ELR (cell line): ENCODE data around the gene SFXN2.
"Not testable (repeated sequence)": the region's sequence is repeated elsewhere in the genome, so short reads cannot be mapped to it uniquely, and the experiment has no call there.

Experiments used
- DNase-seq: peaks from one replicate; pipeline ENCODE4 v3.0.0-alpha.2; 2015; ENCODE audit warnings: low read depth

The SFXN2 gene

GRCh38 chr10:102679596-102679995 is 34.8 kb upstream of the SFXN2 start:
- no peak for DNase-seq

GRCh38 chr10:102681696-102682095 is 32.7 kb upstream of the SFXN2 start:
- DNase-seq, result no peak

GRCh38 chr10:102682416-102682815 is 32.0 kb upstream of the SFXN2 start:
- no peak for DNase-seq

- no peak for DNase-seq
Observed at GRCh38 chr10:102682981-102683380, 31.5 kb upstream of the SFXN2 start.

- DNase-seq, result no peak
Observed at GRCh38 chr10:102683736-102684135, 30.7 kb upstream of the SFXN2 start.

GRCh38 chr10:102691285-102692066 is 23.0 kb upstream of the SFXN2 start:
- no peak for DNase-seq

GRCh38 chr10:102695401-102695800 is 19.0 kb upstream of the SFXN2 start:
- DNase-seq, result not testable (repeated sequence)

- DNase-seq, result no peak
Observed at GRCh38 chr10:102696736-102697135, 17.7 kb upstream of the SFXN2 start.

- no peak for DNase-seq
Observed at GRCh38 chr10:102698894-102699293, 15.5 kb upstream of the SFXN2 start.

GRCh38 chr10:102701272-102701671 is 13.2 kb upstream of the SFXN2 start:
- no peak for DNase-seq

- DNase-seq, result no peak
Observed at GRCh38 chr10:102701796-102702195, 12.6 kb upstream of the SFXN2 start.

GRCh38 chr10:102702742-102703141 is 11.7 kb upstream of the SFXN2 start:
- DNase-seq, result no peak

GRCh38 chr10:102704915-102705314 is 9.5 kb upstream of the SFXN2 start:
- peak; percentile 87 for DNase-seq

GRCh38 chr10:102705531-102705930 is 8.9 kb upstream of the SFXN2 start:
- DNase-seq, result no peak

- DNase-seq, result peak; percentile 91
Observed at GRCh38 chr10:102710609-102711008, 3.8 kb upstream of the SFXN2 start.

- DNase-seq, result no peak
Observed at GRCh38 chr10:102712089-102712488, 2.3 kb upstream of the SFXN2 start.

GRCh38 chr10:102712843-102713538 is 1.4 kb upstream of the SFXN2 start:
- DNase-seq, result no peak

- DNase-seq, result no peak
Observed at GRCh38 chr10:102713539-102713813, 960 bp upstream of the SFXN2 start.

GRCh38 chr10:102713814-102714620 is 419 bp upstream of the SFXN2 start, which contains the start of gene ARL3:
TSS of gene ARL3 (minus strand) at chr10:102714397. CDS start at chr10:102714275, 122 bp downstream.
- DNase-seq, result peak; percentile 99

- no peak for DNase-seq
Observed at GRCh38 chr10:102715880-102716279, 1.4 kb downstream of the SFXN2 start.

GRCh38 chr10:102716900-102717565 is 2.6 kb downstream of the SFXN2 start:
- DNase-seq, result not testable (repeated sequence)

GRCh38 chr10:102718220-102718619 is 3.8 kb downstream of the SFXN2 start:
- DNase-seq, result no peak
